SU-DHL-6 (cell line): ENCODE results near the gene SEC14L1.

ENCODE experiments used
- EZH2phosphoT487 ChIP-seq: fragments of 200-600 bp; sonication (generic), shearing (Covaris generic); conservative IDR thresholded peaks from 2 replicates; pipeline ENCODE4 v1.6.1; 2018; ENCODE audit warnings: mild to moderate bottlenecking, antibody characterized with exemption, low read length, moderate library complexity, mixed read lengths
- TF ChIP-seq, protein P1 (sequence below): fragments of 200-600 bp; sonication (generic); IDR thresholded peaks from one replicate; pipeline ENCODE4 v1.5.1; 2017; ENCODE audit warnings: antibody characterized with exemption, mild to moderate bottlenecking, low read length, moderate library complexity; ENCODE audit not compliant: insufficient read depth, poor library complexity, severe bottlenecking

DNA sequence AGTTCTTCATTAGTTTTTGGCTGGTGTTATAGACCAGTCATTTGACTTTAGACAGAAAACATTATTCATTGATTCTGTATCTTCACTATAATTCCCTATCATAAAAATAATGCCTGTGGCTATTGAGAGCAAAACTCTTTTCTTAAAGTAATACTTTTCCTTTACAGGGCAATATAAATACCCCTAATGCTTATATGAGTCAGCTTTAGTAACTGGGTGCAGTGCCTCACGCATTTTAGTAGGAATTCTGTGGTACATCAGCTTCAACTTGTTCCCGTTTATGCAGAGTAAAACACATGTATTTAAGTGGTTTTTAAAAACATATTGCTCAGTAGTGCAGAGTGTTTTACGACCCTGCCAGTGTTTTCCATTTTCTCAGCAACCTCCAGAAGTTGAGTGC is 68.1 kb downstream of the SEC14L1 start:
- TF ChIP-seq EZH2phosphoT487, result no peak
- TF ChIP-seq, protein P1, sequence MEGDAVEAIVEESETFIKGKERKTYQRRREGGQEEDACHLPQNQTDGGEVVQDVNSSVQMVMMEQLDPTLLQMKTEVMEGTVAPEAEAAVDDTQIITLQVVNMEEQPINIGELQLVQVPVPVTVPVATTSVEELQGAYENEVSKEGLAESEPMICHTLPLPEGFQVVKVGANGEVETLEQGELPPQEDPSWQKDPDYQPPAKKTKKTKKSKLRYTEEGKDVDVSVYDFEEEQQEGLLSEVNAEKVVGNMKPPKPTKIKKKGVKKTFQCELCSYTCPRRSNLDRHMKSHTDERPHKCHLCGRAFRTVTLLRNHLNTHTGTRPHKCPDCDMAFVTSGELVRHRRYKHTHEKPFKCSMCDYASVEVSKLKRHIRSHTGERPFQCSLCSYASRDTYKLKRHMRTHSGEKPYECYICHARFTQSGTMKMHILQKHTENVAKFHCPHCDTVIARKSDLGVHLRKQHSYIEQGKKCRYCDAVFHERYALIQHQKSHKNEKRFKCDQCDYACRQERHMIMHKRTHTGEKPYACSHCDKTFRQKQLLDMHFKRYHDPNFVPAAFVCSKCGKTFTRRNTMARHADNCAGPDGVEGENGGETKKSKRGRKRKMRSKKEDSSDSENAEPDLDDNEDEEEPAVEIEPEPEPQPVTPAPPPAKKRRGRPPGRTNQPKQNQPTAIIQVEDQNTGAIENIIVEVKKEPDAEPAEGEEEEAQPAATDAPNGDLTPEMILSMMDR, result no peak
